Measurements from ENCODE around the gene ABCB6. TPM values are rescaled to one million over a fixed set of nuclear protein-coding genes. Genes with fewer than 3 reads are reported as not detected.

The ABCB6 gene
- total RNA-seq, 2 experiments from 2014 or later: 6.4 to 10.2 TPM

GRCh38 chr2:219254590-219255201, 35.9 kb upstream of the ABCB6 start:
- Histone ChIP-seq H3K4me2 (ENCODE audit: low read length) (peak overlapping the region; percentile 93), H3K27ac (ENCODE audit: low read depth, low read length, poor library complexity, severe bottlenecking) (peak overlapping the region; percentile 96), H3K79me2 (ENCODE audit: insufficient read depth, low read depth, low read length) (peaks cover 27% of the 10 kb centered on the region), H3K4me3 (ENCODE audit: low read depth, low read length, poor library complexity, severe bottlenecking) (peak overlapping the region; percentile 87), H3K4me1 (ENCODE audit: insufficient read depth, low read length, poor library complexity, severe bottlenecking) (peaks cover 40% of the 10 kb centered on the region), H3K36me3 (ENCODE audit: insufficient read depth, low read length) (peaks cover 27% of the 10 kb centered on the region), H2AFZ (ENCODE audit: low read length) (peak overlapping the region; percentile 49; the same call in 1 of the 2 replicates), H4K20me1 (ENCODE audit: insufficient read depth, low read length) (no peaks in the 10 kb centered on the region), H3K9me3 (ENCODE audit: low read length) (no peaks in the 10 kb centered on the region), H3K9me2 (ENCODE audit: insufficient read depth, low read length) (no peaks in the 10 kb centered on the region)
- CTCF ChIA-PET (ENCODE audit: unreplicated experiment): interaction anchor here (0.6 to 2.6 kb wide), 2 partner anchors 23 to 37 kb away, joined by 3 to 7 read pairs; partner anchors contain the start of gene DNAJB2
- no TSS peak for BruUV-seq (replicated peaks)
- POLR2A ChIA-PET: interaction anchor here (1.0 to 1.9 kb wide), 7 partner anchors 9 to 48 kb away, joined by 3 to 15 read pairs (median 4); partner anchors contain the start of genes ANKZF1, ATG9A, GLB1L and STK16
- intact Hi-C loops (cut with micrococcal nuclease; ENCODE audit: unreplicated experiment): loop anchor here (1.0 to 10.0 kb wide), 2 partner anchors 41 to 360 kb away; no protein-coding TSS in a partner anchor
- DNase-seq (ENCODE audit: low spot score): peak; percentile 56
- 0 out of 2 replicates have a peak, but pooled peaks have one; percentile 21 for TF ChIP-seq CTCF (conservative IDR thresholded peaks at IDR 0.05; ENCODE audit: low read length)
- TF ChIP-seq EZH2phosphoT487 (IDR thresholded peaks at IDR 0.05; ENCODE audit: borderline replicate concordance, low read depth, low read length): no peak

GRCh38 chr2:219253753-219254589, 35.2 kb upstream of the ABCB6 start, which contains the start of gene TUBA4A:
Gene TUBA4A, minus strand, starts transcription at chr2:219253918. Its CDS starts 60 bp downstream, at chr2:219253858.
- Histone ChIP-seq H3K4me1 (ENCODE audit: insufficient read depth, low read length, poor library complexity, severe bottlenecking) (peaks cover 47% of the 10 kb centered on the region), H3K79me2 (ENCODE audit: insufficient read depth, low read depth, low read length) (peaks cover 28% of the 10 kb centered on the region), H2AFZ (ENCODE audit: low read length) (peak within 1 kb of the TSS; percentile 49; the same call in 1 of the 2 replicates), H3K27ac (ENCODE audit: low read depth, low read length, poor library complexity, severe bottlenecking) (peak within 1 kb of the TSS; percentile 96), H4K20me1 (ENCODE audit: insufficient read depth, low read length) (no peaks in the 10 kb centered on the region), H3K9me2 (ENCODE audit: insufficient read depth, low read length) (no peaks in the 10 kb centered on the region), H3K9me3 (ENCODE audit: low read length) (no peaks in the 10 kb centered on the region), H3K4me2 (ENCODE audit: low read length) (peak within 1 kb of the TSS; percentile 93), H3K36me3 (ENCODE audit: insufficient read depth, low read length) (peaks cover 29% of the 10 kb centered on the region), H3K4me3 (ENCODE audit: low read depth, low read length, poor library complexity, severe bottlenecking) (peak within 1 kb of the TSS; percentile 87)
- BruUV-seq (replicated peaks): no TSS peak
- CTCF ChIA-PET (ENCODE audit: unreplicated experiment): interaction anchor here (2.6 kb wide), 1 partner anchor 24 kb away, joined by 7 read pairs; the partner anchor contains the start of gene DNAJB2
- POLR2A ChIA-PET: interaction anchor here (0.6 to 2.3 kb wide), 7 partner anchors 9 to 113 kb away, joined by 3 to 15 read pairs (median 5); partner anchors contain the start of genes ANKZF1, ATG9A, CNPPD1 and GLB1L
- DNase-seq (ENCODE audit: low spot score): peak; percentile 93
- intact Hi-C loops (cut with micrococcal nuclease; ENCODE audit: unreplicated experiment): loop anchor here (1.0 to 10.0 kb wide), 4 partner anchors 25 to 359 kb away; partner anchors contain the start of genes CNPPD1 and DNAJB2
- no peak for TF ChIP-seq CTCF (conservative IDR thresholded peaks at IDR 0.05; ENCODE audit: low read length)

All from OCI-LY7 (cell line).